Measurements from ENCODE around the gene CUL4A. TPM values are rescaled to one million over a fixed set of nuclear protein-coding genes. Genes with fewer than 3 reads are reported as not detected.

The CUL4A gene
- total RNA-seq, 6 donors from 2014 or later: 54.4 to 346 (median 129) TPM

DNA sequence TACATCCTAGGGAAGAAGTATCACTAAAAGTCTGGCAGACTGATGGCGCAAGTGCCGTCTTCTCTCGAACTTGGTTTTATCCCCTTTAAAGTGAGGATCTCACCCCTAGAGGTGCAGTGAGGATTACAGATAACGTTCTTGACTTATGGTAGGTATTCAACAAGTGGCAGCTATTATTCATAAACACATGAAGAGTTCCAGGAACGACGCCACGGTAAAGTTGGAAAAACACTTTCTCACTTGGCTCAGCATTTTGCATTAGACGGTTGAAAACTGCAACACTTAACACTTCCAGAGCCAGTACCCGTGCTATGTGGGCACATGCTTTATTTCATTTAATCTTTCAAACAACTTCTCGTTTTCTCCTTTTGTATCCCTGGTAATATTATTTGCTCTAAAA, 42.3 kb upstream of the CUL4A start:
- Histone ChIP-seq H3K36me3 (peaks cover 0 to 10% (median 5%) of the 10 kb centered on the region in 4 donors), H3K27me3 (peaks cover 0 to 6% (median 2%) of the 10 kb centered on the region in 4 donors), H3K4me3 (no peak overlapping the region), H3K4me1 (no peaks in the 10 kb centered on the region), H3K9me3 (no peaks in the 10 kb centered on the region), H3K27ac (no peak overlapping the region)
- TF ChIP-seq POLR2A (IDR thresholded peaks at IDR 0.05): no peak
- no peak for TF ChIP-seq POLR2AphosphoS5 (IDR thresholded peaks at IDR 0.05)
- TF ChIP-seq CTCF (IDR thresholded peaks at IDR 0.05): no peak
- TF ChIP-seq EP300 (IDR thresholded peaks at IDR 0.05): no peak
- WGBS, 2 donors: 91 to 93% methylated on average over 10 of the region's 10 CpGs
- ATAC-seq (ENCODE audit: low FRiP score in 2 of 2) (no peak), DNase-seq (no peak)

GRCh38 chr13:113167575-113167974, 41.8 kb upstream of the CUL4A start:
- Histone ChIP-seq H3K27ac (no peak overlapping the region), H3K4me3 (no peak overlapping the region), H3K9me3 (no peaks in the 10 kb centered on the region), H3K36me3 (peaks cover 0 to 13% (median 5%) of the 10 kb centered on the region in 4 donors), H3K27me3 (peaks cover 0 to 6% (median 2%) of the 10 kb centered on the region in 4 donors), H3K4me1 (no peaks in the 10 kb centered on the region)
- DNase-seq (no peak), ATAC-seq (ENCODE audit: low FRiP score in 2 of 2) (no peak)
- 97 to 98% methylated on average over 3 of the region's 3 CpGs for WGBS, 2 donors
- TF ChIP-seq POLR2AphosphoS5 (IDR thresholded peaks at IDR 0.05) (no peak), EP300 (IDR thresholded peaks at IDR 0.05) (no peak), CTCF (IDR thresholded peaks at IDR 0.05) (no peak), POLR2A (IDR thresholded peaks at IDR 0.05) (no peak)

GRCh38 chr13:113168211-113168610, 41.2 kb upstream of the CUL4A start:
- H3K27ac ChIP-seq: no peak overlapping the region
- TF ChIP-seq CTCF (IDR thresholded peaks at IDR 0.05) (no peak), EP300 (IDR thresholded peaks at IDR 0.05) (no peak), POLR2AphosphoS5 (IDR thresholded peaks at IDR 0.05) (no peak), POLR2A (IDR thresholded peaks at IDR 0.05) (no peak)
- peaks cover 0 to under 1% (median under 1%) of the 10 kb centered on the region in 4 donors for H3K27me3 ChIP-seq
- H3K9me3 ChIP-seq: no peaks in the 10 kb centered on the region
- DNase-seq: no peak
- no peaks in the 10 kb centered on the region for H3K4me1 ChIP-seq
- no peak for ATAC-seq (ENCODE audit: low FRiP score in 2 of 2)
- peaks cover 0 to 19% (median 8%) of the 10 kb centered on the region in 4 donors for H3K36me3 ChIP-seq
- WGBS, 2 donors: 95% methylated on average over 7 of the region's 7 CpGs
- no peak overlapping the region for H3K4me3 ChIP-seq

DNA sequence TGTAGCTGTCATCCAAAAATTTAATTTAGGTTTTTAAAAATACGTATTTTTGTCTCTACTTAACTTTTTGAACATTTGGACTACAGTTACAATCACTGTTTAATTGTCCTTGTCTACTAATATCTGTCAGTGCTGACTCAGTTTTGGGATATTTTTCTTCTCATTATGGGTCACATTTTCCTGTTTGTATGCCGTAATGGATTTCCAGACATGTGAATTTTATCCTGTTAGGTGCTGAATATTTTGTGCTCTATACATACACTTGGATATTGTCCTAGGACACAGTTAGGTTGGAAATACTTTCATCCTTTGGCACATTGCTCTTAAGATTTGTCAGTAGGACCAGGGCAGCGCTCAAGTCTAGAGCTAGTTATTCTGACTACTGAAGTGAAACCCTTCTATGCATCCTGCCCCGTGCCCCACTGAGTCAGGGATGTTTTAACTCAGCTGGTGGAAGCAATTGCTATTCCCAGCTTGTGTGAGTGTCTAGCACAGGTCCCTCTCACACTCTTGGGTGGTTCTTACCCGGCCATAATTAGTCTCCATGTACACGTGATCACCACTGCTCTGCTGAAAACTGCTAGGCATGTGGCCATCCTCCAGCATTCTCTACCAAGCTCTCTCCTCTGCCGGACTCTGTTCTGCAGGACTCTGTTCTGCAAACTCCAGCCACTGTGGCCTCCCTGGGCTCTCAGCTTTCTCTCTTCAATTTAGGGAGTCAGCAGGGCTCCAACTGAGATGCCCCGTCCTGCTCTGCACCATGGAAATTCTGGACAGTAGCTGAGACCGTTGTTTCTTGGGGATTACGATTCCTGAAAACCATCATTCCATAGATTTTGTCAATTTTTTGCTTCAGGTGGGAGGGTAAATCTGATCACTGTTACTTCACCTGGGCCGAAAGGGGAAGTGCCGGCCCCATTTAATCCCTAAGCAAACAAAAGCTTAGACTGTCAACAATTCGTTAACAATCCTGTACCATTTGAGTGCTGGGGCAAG, 39.8 kb upstream of the CUL4A start:
- Histone ChIP-seq H3K27me3 (no peaks in the 10 kb centered on the region), H3K4me1 (no peaks in the 10 kb centered on the region), H3K27ac (no peak overlapping the region), H3K36me3 (peaks cover 0 to 22% (median 9%) of the 10 kb centered on the region in 4 donors), H3K9me3 (no peaks in the 10 kb centered on the region), H3K4me3 (no peak overlapping the region)
- 81 to 85% methylated on average over 13 of the region's 13 CpGs for WGBS, 2 donors
- no peak for ATAC-seq (ENCODE audit: low FRiP score in 2 of 2)
- no peak for DNase-seq
- TF ChIP-seq POLR2A (IDR thresholded peaks at IDR 0.05) (no peak), POLR2AphosphoS5 (IDR thresholded peaks at IDR 0.05) (no peak), EP300 (IDR thresholded peaks at IDR 0.05) (no peak), CTCF (IDR thresholded peaks at IDR 0.05) (no peak)

All from upper lobe of left lung (tissue), 6 donors.